CD4-positive, alpha-beta T cell treated with Interleukin-10 for 1 hour (primary cell): ENCODE measurements around the gene SRPRB.

Source experiments
- DNase-seq: peaks from one replicate; pipeline ENCODE4 v3.0.0-alpha.2; 2020

The SRPRB gene

GRCh38 chr3:133828576-133829309 is 23.1 kb downstream of the SRPRB start:
- no peak for DNase-seq

- DNase-seq, result no peak
Measured at GRCh38 chr3:133829310-133829707, 23.7 kb downstream of the SRPRB start.

GRCh38 chr3:133830071-133830470 is 24.5 kb downstream of the SRPRB start:
- no peak for DNase-seq

GRCh38 chr3:133831966-133832801 is 26.6 kb downstream of the SRPRB start:
- DNase-seq, result no peak

- no peak for DNase-seq
Measured at GRCh38 chr3:133832802-133833144, 27.2 kb downstream of the SRPRB start.

- DNase-seq, result no peak
Measured at GRCh38 chr3:133833267-133833666, 27.7 kb downstream of the SRPRB start.

- no peak for DNase-seq
Measured at GRCh38 chr3:133833880-133834620, 28.4 kb downstream of the SRPRB start.

- DNase-seq, result no peak
Measured at GRCh38 chr3:133834621-133835417, 29.2 kb downstream of the SRPRB start.

- DNase-seq, result no peak
Measured at GRCh38 chr3:133835418-133835743, 29.8 kb downstream of the SRPRB start.

- no peak for DNase-seq
Measured at GRCh38 chr3:133835961-133836360, 30.3 kb downstream of the SRPRB start.

- DNase-seq, result no peak
Measured at GRCh38 chr3:133836497-133837158, 31.0 kb downstream of the SRPRB start.

- no peak for DNase-seq
Measured at GRCh38 chr3:133837487-133838295, 32.1 kb downstream of the SRPRB start.

GRCh38 chr3:133838296-133838789 is 32.7 kb downstream of the SRPRB start:
- no peak for DNase-seq

GRCh38 chr3:133838916-133839800 is 33.5 kb downstream of the SRPRB start:
- no peak for DNase-seq

- DNase-seq, result no peak
Measured at GRCh38 chr3:133840055-133840737, 34.6 kb downstream of the SRPRB start.

- no peak for DNase-seq
Measured at GRCh38 chr3:133840767-133841166, 35.2 kb downstream of the SRPRB start.

GRCh38 chr3:133841196-133841595 is 35.6 kb downstream of the SRPRB start:
- no peak for DNase-seq

GRCh38 chr3:133842158-133842557 is 36.5 kb downstream of the SRPRB start:
- DNase-seq, result no peak

- DNase-seq, result no peak
Measured at GRCh38 chr3:133843634-133844033, 38.0 kb downstream of the SRPRB start.

- no peak for DNase-seq
Measured at GRCh38 chr3:133845127-133845526, 39.5 kb downstream of the SRPRB start.
